GM18873 (cell line): ENCODE data around the gene CLEC2A.

Source experiments
- ATAC-seq: cut with Tn5 transposase; IDR thresholded peaks from one replicate; pipeline ENCODE4 v1.9.1; 2021; ENCODE audit warnings: mild to moderate bottlenecking, moderate library complexity, moderate number of reproducible peaks; ENCODE audit not compliant: unreplicated experiment, low FRiP score

CLEC2A gene

GRCh38 chr12:9936591-9936990, 4.4 kb upstream of the CLEC2A start:
- no peak for ATAC-seq

GRCh38 chr12:9935026-9935425, 2.9 kb upstream of the CLEC2A start:
- no peak for ATAC-seq

GRCh38 chr12:9933958-9934357, 1.8 kb upstream of the CLEC2A start:
- ATAC-seq: no peak

GRCh38 chr12:9931245-9931644, 925 bp downstream of the CLEC2A start:
- ATAC-seq: no peak

- ATAC-seq: no peak
Observed at GRCh38 chr12:9928607-9929006, 3.6 kb downstream of the CLEC2A start.

- no peak for ATAC-seq
Observed at GRCh38 chr12:9926876-9927275, 5.3 kb downstream of the CLEC2A start.

- ATAC-seq: no peak
Observed at GRCh38 chr12:9925705-9926393, 6.3 kb downstream of the CLEC2A start.

GRCh38 chr12:9922429-9922828, 9.7 kb downstream of the CLEC2A start:
- ATAC-seq: no peak

- ATAC-seq: no peak
Observed at GRCh38 chr12:9920451-9920850, 11.7 kb downstream of the CLEC2A start.

- no peak for ATAC-seq
Observed at GRCh38 chr12:9919443-9919842, 12.7 kb downstream of the CLEC2A start.

- ATAC-seq: no peak
Observed at GRCh38 chr12:9911708-9912107, 20.5 kb downstream of the CLEC2A start.

GRCh38 chr12:9910716-9911421, 21.3 kb downstream of the CLEC2A start:
- ATAC-seq: no peak

- no peak for ATAC-seq
Observed at GRCh38 chr12:9909724-9910123, 22.4 kb downstream of the CLEC2A start.

GRCh38 chr12:9908350-9908749, 23.8 kb downstream of the CLEC2A start:
- ATAC-seq: no peak

- no peak for ATAC-seq
Observed at GRCh38 chr12:9907769-9908168, 24.4 kb downstream of the CLEC2A start.

GRCh38 chr12:9906873-9907272, 25.3 kb downstream of the CLEC2A start:
- ATAC-seq: no peak

- ATAC-seq: no peak
Observed at GRCh38 chr12:9902539-9903228, 29.5 kb downstream of the CLEC2A start.

- ATAC-seq: no peak
Observed at GRCh38 chr12:9900930-9901329, 31.2 kb downstream of the CLEC2A start.

- ATAC-seq: no peak
Observed at GRCh38 chr12:9899209-9899608, 33.0 kb downstream of the CLEC2A start.

- ATAC-seq: no peak
Observed at GRCh38 chr12:9897535-9897934, 34.6 kb downstream of the CLEC2A start.

- ATAC-seq: no peak
Observed at GRCh38 chr12:9895215-9895971, 36.8 kb downstream of the CLEC2A start.
